22Rv1 (cell line): ENCODE data around the gene ANK3.

Source experiments
- ZFX ChIP-seq: fragments of 450-650 bp; IDR thresholded peaks from 2 replicates; pipeline ENCODE4 v1.6.1; 2017; ENCODE audit warnings: antibody characterized with exemption, borderline replicate concordance
- TF ChIP-seq, protein P1 (sequence below): fragments of 450-650 bp; IDR thresholded peaks from 2 replicates; pipeline ENCODE4 v1.5.1; 2017; ENCODE audit warnings: mild to moderate bottlenecking

DNA sequence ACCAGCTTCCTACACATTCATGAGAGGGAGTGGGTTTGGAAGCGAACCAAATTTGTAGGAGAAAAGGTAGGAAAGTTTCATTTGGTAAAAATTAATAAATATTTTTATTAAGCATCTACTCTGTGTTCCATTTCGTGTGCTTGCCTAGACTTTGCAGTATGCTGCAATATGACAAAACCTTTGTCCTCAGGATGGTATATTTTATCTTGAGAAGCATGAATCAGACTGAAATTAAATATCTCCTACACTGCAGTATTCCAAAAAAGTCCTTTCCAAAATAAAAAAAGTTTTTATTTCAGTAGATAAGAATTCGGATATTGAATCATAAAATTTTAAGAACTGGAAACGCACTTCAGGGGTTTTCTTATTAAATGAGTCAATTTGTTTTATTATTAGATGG lies 47.7 kb downstream of the ANK3 start:
- TF ChIP-seq, protein P1, sequence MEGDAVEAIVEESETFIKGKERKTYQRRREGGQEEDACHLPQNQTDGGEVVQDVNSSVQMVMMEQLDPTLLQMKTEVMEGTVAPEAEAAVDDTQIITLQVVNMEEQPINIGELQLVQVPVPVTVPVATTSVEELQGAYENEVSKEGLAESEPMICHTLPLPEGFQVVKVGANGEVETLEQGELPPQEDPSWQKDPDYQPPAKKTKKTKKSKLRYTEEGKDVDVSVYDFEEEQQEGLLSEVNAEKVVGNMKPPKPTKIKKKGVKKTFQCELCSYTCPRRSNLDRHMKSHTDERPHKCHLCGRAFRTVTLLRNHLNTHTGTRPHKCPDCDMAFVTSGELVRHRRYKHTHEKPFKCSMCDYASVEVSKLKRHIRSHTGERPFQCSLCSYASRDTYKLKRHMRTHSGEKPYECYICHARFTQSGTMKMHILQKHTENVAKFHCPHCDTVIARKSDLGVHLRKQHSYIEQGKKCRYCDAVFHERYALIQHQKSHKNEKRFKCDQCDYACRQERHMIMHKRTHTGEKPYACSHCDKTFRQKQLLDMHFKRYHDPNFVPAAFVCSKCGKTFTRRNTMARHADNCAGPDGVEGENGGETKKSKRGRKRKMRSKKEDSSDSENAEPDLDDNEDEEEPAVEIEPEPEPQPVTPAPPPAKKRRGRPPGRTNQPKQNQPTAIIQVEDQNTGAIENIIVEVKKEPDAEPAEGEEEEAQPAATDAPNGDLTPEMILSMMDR = no peak
- no peak for TF ChIP-seq ZFX
